Hematopoietic multipotent progenitor cell treated with erythropoietin and hydrocortisone succinate and interleukin-3 and kit ligand, for 6 days (in vitro differentiated cells): ENCODE results near the gene NALF2.

Source experiments
- DNase-seq: peaks from one replicate; pipeline ENCODE4 v3.0.0-alpha.2; 2015

Gene NALF2

DNA sequence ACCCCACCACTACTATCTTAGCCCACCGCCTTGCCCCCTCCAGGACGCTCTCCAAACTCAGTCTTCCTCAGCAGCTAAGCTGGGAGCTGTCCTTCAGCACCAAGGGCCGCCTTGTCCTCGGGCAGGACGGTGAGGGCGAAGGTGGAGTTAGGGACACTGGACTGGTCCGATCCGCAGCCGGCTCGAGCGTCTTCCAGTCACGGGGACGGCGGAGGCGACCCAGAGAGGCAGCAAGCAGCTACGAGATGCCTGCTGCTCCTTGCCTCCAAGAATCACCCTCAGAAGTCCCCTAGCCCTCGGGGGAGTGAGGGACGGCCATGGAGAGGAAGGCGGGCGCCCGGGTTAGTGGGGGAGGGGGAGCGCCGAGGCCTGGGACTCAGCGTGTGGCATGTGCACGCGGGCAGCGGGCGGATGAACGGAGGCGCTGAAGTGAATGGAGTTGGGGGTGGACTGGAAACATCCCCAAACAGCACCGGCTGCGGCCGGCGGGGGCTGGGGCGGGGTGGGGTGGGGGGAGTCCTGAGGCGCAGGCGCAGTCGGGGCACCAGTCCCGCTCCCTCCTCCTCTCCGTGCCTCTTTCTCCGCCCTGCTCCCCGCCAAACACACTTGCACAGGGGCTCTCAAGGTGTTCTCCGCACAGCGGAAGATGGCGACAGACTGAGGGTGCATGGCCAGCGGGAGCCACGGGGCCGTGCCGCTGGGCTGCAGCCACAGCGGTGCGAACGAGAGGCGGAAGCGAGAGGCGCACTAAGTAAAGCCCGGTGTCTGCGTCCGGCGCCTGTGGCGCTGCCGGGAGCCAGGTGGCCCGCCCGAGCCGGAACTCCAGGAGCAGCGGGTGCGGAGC, at the start of gene NALF2:
Gene NALF2 (plus strand): TSS at position 545 of the 844 bp plus-strand sequence. CDS start 957 bp downstream, outside the sequence.
- DNase-seq = peak; percentile 60

GRCh38 chrX:69457756-69458155, 46.4 kb upstream of the NALF2 start:
- no peak for DNase-seq

DNA sequence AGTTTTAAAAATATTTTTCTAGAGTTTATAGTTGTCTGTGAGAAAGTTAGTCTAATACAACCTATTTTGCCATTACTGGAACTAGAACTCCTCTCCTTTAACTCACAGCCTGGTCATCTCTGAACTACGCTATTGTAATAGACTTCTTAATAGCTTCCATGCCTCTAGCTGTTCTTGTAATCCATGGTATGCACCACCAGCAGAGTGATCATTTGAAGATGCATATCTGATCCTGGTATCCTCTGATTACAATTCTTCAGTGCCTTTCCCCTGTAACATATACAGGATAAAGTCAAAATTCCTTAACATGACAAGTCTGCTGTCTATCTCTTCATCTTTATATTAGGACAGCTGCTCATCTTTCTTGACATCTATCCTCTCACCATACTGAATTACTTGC, 37.6 kb upstream of the NALF2 start:
- no peak for DNase-seq

GRCh38 chrX:69469975-69470374, 34.2 kb upstream of the NALF2 start:
- no peak for DNase-seq

DNA sequence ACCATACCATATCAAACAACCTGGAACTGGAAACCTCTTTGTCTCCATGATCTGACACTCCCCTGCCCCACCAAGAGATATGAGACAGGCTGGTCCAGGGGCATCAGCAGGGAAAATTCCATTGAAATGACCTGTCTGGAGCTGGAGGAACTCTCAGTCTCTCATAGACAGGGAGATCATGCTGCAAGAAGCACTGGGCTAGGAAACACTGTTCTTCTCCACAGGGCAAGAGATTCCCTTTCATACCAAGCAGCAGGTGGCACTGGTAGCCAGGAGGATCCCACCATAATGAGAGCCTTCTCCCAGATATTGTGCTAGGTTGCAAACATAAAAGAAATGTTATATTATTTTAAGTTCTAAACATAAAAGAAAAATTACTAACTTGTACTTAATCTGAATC, 14.5 kb upstream of the NALF2 start:
- DNase-seq = no peak

DNA sequence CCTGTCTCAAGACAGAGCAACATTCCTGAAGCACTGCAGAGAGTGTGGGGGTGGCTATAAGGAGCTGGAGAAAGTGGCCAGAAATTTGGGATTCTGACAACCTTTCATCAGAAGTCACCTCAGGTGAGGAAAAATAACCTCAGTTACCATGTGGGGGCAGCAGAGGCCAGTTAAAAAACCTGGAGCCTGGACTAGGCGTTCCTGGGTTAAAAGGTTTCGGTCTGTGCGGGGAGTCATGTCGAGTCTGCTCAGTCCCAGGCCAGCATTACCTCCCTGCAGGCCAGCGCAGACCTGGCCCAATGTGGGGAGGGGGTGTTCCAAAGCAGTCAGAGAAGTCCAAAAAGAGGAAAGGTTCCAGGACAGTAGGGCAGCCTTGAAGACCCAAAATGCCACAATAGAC, 10.9 kb upstream of the NALF2 start:
- peak; percentile 40 for DNase-seq

GRCh38 chrX:69493766-69494165, 10.4 kb upstream of the NALF2 start:
- no peak for DNase-seq

- DNase-seq = no peak
Observed at GRCh38 chrX:69496183-69496582, 7.9 kb upstream of the NALF2 start.

GRCh38 chrX:69501429-69501828, 2.7 kb upstream of the NALF2 start:
- DNase-seq = no peak

DNA sequence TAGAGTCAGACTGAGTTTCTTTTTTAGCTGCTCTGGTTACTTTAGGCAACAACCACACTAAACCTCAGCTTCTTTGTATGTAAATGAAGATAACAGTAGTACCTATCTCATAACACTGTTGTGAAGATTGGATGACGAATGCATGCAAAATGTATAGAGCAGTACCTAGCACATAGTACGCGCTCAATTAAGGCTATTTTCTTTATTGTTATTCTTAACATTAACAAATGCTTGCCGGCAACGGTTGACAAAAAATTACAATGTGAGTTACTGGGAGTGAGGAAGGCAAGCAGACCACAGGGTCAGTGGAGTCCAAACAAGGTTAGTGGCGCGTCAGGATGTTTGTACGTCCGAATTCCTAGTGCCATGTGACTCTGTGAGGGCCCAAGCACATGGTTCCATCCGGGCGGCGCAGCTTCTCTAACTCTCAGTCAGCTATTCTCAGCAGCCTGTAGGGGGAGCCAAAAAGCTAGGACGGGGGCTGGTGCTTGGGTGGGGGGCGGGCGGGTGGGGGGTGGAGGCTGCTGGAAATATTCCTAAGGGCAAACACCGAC, 821 bp upstream of the NALF2 start:
- DNase-seq = no peak

GRCh38 chrX:69504626-69505612, 793 bp downstream of the NALF2 start:
- DNase-seq = no peak

DNA sequence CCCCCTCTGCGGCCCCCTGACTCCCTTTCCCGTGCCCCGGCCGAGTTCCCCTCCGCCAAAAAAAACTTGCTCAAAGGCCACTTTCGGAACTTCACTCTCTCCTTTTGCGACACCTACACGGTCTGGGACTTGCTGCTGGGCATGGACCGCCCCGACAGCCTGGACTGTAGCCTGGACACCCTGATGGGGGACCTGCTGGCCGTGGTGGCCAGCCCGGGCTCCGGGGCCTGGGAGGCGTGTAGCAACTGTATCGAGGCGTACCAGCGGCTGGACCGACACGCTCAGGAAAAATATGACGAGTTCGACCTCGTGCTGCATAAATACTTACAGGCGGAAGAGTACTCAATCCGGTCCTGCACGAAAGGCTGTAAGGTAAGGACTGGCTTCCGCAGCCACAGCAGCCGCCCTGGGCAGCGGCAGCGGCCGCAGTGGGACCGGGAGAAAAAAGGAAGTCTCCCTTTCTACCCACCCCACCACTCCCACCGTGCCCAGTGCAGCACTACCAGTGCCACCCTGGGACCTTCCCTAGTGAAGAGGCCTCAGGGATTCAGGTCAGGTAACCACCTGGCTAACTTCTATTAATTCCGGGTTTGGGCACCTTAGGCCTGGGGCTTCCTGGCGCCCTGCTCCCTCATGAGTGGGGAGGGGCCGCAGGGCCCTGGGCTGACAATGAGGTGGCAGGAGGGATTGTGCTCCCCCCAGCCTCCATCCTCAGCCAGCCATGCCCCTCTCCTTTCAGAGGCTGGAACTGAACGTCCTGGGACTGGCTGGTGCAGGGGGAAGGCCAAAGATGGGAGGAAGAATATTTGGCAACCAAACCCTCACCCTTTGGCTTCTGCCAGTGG, 1.9 kb downstream of the NALF2 start:
- no peak for DNase-seq

GRCh38 chrX:69506617-69507499, 2.7 kb downstream of the NALF2 start:
- DNase-seq = no peak

DNA sequence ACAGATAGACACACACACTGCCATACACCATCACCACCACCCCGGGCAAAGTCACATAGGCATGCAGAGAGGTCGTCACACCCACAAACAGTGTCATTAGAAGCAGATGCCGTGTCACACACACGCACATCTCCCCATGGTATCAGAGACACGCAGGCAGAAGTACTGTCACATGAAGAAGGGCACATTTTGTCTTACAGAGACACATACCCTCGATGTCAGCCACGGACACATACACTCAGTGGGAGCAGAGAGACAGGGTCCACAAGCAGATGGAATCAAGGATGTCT, 3.3 kb downstream of the NALF2 start:
- no peak for DNase-seq

DNA sequence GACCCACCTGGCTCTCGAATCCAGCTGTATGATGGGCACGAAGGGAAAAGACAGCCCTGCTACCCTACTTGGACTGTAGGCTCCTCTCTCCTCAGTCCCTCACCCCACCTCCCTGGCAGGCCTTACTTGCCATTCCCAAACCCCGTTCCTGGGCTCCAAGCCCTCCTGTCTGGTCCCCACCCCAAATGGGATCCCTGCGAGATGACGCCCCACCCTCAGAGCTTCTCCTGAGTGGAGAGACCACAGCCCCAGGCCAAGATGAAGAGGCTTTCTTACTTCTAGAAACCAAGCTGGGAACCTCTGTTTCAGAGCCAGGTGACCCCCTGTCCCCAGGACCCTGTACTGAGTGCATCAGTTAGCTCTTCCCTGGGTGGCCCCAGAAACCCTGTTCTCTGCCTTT, 4.5 kb downstream of the NALF2 start:
- DNase-seq = no peak

DNA sequence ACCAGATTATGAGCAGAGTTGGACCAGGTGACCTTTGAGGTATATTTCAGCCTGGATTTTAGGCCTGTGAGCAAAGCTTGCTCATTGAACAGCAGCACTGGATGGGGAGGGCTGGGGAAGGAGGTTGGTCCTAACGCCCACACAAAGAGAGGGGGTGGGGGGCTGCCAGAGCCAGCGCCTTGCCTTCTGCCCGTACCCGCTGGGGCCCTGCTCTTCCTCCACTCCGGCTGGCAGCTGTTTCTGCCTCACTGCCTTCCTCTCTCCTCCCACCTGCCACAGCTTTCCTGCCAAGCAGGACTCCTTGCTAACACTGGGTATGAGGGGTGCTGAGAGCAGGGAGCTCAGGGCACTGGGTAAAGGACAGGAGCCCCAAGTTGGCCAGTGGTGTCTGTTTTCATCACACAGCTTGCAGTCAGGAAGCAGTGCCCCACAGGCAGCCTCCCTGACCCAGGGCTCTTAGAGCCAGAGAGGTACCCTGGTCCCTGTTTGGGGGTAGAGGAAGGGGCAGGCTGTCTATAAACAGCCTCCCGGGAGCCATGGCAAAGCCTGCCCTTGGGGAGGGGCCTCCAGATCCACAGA, 6.1 kb downstream of the NALF2 start:
- DNase-seq = no peak

- DNase-seq = no peak
Observed at GRCh38 chrX:69510914-69511513, 6.9 kb downstream of the NALF2 start.

- DNase-seq = no peak
Observed at GRCh38 chrX:69522052-69522451, 17.9 kb downstream of the NALF2 start.

GRCh38 chrX:69523314-69523713, 19.2 kb downstream of the NALF2 start:
- DNase-seq = no peak

DNA sequence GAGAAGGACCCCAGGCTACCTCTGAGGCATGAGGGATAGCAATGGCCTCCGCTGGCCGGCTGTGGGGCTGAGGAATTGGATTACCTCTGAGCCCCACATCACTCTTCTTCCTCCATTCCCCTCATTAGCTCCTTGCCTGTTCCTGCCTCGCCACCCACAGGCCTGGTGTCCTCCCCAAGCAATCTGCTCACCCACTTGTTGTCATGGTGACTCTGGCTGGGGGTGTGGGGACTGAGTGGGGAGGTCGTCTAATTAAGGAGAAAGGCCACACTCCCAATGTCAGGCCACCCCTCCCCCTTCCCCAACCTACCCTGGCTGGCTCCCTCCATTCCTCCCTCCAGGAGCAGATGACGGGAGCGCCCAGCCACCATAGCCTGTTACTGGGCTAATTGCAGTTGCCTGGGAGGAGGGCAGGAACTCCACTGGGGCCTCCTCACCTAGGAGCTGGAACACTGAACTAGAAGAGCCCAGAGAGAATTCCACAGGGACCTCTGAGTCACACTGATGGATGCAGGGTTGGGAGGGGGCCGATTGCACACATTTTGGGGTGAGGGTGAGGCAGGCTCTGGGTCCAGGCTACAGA, 20.7 kb downstream of the NALF2 start:
- DNase-seq = no peak
